Measurements from ENCODE around the gene SBK2.
"Not testable (repeated sequence)": the region's sequence is repeated elsewhere in the genome, so short reads cannot be mapped to it uniquely, and the experiment has no call there.

Gene SBK2

DNA sequence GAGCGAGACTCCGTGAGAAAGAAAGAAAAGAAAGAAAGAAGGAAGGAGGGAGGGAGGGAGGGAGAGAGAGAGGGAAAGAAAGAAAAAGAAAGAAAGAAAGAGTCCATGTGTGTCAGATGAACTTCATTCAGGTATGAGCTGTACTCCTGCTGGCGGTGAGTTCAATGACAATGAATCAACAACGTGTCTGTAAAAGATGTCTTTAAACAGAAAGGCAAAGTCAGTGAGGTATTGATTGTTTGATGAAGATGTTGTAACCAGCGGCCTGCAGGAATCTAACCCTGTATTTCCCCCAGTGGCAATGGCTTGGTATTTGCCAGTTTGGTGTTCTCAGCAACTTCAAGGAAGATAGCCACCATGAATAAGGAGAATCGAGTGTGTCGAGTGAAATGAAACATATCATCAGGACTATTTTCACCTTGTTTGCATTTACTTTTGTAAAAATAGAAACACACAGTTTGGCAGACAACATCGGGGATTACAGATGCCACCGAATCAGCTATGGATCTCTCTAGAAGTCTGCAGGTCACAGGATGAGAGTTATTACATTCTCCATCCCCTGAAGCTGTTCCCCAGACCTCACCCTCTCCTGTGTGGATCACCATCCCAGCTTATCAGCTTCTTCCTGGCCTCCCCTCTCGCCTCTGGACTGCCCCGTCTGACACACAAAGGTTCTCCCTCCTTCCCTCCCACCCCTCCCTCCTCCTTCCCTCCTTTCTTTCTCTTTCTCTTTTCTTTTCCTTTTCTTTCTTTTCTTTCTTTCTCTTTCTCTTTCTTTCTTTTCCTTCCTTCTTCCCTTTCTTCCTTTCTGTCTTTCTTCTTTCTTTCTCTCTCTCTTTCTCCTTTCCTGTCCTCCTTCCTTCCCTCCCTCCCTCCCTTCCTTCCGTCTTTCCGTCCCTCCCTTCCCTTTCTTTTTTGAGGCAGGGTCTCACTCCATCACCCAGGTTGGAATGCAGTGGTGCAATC lies 16.6 kb upstream of the SBK2 start:
- DNase-seq: no peak

DNA sequence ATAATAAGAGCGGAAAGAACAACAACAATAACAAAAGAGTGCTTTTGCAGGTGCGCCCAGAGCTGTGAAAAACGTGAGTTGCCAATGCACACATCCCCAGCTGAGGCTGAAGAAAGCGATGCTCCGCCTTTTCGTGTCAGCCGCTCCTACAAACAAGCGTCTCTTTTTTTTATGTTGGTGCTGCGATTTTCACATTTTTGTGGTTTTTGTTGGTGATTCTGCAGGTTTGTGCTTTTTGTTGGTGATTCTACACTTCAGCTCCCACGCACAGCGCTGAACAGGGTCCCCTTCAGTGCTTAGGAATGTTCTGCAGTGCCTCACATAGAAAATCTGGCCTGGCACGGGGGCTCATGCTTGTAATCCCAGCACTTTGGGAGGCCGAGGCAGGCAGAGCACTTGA lies 15.7 kb upstream of the SBK2 start:
- no peak for DNase-seq

DNA sequence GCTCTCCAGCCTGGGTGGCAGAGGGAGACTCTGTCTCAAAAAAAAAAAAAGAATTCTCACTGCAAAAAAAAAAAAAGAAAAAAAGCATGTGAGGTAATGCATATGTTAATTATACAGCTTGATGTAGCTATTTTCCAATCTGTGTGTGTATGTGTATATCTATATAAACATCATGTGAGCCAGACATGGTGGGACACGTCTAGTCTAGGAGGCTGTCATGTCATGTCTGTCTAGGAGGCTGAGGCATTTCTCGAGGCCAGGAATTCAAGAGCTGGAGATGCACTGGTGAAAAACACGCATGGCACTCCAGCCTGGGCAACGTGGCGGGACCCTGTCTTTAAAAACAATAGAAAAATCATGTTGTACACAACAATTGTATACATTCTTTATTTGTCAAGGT lies 15.3 kb upstream of the SBK2 start:
- no peak for DNase-seq

DNA sequence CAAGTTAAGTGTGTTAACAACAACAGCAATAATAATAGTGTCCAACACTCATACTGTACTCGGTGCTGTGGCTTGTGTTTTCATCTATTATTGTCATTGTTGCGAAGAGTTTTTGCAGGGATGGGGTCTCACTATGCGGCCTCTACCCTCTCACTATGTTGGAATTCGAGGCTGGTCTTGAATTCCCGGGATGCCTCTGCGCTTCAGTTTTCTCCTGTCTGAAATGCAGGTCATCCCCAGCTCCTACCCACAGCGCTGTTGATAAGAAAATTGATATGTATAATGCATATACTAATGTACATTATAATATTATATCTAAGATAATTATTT lies 13.4 kb upstream of the SBK2 start:
- DNase-seq: no peak

DNA sequence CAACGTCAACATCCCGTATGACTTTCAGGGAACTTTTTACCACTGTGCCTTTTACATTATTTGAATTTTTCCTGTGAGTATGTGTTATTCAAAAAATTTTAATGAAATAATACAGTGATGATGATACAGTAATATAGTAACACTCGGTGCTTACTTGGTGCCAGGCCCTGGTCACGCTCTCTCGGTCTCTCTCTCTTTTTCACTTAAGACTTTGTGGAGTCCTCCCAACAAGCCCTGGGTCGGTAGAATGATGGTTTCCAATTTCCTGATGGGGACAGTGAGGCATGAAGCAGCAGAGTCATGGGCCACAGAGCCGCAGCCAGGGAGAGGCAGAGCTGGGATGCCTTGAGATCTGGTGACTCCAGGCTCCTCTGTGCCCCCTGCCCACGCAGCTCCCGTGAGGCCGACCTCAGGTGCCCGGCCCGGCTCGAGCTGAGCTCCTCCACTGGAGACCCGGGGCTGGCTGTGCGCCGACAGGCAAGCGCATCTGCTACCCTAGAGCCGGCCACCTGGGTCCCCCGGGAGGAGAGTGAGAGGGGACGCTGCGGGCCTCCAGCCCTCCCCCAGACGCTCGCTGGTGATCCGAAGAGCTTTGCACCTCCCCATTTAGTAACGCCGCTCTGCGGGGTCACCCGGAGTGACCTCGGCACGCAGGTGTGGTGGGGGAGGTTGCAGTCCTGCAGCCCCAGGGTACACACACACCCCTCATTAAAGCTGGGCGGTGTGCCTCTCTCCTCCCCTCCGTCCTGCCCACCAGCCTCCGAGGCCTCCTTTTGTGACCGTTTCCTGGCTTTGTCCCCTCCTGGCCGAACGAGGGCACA lies 12.8 kb upstream of the SBK2 start:
- DNase-seq: no peak

DNA sequence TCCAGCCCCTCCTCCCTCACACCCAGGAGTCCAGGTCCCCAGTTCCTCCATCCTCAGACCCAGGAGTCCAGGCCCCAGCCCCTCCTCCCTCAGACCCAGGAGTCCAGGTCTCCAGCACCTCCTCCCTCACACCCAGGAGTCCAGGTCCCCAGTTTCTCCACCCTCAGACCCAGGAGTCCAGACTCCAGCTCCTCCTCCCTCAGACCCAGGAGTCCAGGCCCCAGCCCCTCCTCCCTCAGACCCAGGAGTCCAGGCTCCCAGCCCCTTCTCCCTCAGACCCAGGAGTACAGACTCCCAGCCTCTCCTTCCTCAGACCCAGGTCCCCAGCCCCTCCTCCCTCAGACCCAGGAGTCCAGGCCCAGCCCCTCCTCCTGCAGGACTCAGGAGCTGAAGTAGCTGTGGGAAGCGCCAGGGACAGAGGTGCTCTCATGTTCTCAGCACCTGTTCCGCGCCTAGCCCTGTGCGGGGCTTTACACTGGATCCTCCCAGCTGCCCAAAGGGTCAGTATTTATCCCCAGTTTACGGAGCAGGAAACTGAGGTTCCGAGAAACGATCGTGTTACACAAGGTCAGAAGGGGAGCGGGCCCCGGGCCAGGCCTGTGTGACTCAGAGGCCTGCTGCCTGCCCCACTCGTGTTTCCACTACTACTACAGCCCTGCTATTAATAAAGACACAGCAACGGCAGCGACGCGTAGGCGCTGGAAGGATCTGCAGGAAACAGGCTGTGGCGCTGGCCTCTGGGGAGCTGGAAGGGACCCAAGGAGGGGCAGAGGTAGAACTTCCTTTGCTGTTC lies 10.1 kb upstream of the SBK2 start:
- DNase-seq: no peak

DNA sequence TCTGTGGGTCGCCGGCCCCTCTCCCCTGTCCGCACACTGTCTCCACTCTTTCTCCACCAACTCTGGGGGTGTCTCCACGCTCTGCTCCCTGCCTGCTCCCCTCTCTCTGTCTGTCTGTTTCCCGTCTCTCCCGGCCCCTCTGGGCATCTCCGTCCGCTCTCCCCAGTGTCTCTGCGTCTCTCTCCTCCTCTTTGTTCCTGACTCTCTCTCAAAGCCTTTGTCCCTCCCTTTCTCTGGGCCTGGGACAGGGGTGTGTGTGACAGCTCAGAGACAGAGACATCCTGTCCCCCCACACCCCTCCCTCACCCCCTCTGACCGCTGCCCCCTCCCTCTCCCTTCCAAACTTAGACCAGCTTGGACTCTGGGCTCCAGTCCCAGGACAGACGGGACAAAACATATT lies 9.1 kb upstream of the SBK2 start:
- DNase-seq: no peak

DNA sequence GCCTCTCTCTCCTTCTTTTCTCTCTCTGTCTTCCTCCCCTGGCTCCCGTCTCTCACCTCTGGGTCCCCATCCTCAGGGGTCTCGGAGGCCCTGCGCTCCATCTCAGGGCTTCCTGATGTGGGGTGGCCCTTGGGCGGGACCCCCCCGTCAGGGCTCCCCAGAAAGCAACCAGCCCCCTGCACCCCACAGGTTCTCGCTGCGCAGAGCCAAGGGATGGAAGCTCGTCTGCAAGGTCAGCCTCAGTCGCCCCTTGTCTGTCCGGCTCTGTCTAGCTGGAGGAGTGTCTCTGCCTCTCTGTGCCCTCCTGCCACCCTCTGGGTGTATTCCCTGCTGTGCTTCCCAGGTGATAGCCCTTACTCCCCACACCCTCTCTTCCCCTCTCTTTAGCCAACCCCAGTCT lies 8.5 kb upstream of the SBK2 start, which contains the start of gene SBK3:
SBK3 (minus strand) TSS at position 101 of the 400 bp plus-strand sequence; CDS start at position 101, 0 bp downstream.
- DNase-seq: no peak

DNA sequence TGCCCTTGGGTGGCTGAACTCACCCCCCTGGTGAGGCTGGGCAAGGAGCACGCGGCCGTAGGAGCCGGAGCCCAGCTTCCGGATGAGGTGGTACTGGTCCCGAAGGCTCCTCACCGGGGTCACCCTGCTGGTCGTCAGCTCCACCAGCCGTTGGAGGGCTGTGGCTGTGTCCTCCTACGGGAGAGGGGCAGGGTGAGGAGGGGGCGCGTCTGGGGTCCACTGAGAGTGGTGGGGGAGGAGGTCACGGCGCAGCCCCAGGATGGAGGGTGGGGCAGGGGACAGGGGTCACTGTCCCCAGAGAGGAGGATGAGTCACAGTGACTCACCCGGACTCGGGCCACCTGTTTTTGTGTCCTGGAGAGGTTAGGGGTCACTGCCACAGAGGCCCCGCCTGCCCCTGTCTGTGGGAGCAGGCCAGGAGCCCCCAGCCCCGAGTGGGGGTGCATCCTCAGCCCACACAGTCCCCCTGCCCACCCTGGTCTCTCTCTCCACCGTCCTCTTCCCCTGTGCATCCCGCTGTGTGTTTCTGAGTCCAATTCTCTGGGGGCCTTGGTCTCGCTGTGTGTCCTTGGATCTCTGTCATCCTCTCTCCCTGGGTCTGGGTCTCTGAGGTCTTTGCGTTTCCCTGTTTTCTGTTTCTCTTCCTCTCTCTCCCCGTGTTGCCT lies 8.0 kb upstream of the SBK2 start:
- DNase-seq: no peak

DNA sequence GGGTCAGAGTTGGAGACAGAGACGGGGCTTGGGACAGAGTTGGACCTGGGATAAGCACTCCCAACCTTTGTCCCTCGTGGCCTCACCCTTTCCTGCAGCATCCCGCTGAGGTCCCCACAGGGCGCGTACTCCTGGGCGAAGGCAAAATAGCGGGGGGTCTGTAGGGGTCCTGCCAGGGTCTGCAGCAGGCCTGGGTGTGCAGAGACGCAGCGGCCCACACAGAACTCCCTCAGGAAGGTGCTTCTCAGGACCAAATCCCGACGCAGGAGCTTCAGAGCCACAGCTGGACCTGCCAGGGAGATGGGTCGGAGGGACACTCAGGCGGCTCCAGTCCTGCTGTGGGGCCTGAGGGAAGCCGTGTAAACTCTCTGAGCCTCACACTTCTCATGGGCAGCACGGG lies 7.1 kb upstream of the SBK2 start:
- no peak for DNase-seq

DNA sequence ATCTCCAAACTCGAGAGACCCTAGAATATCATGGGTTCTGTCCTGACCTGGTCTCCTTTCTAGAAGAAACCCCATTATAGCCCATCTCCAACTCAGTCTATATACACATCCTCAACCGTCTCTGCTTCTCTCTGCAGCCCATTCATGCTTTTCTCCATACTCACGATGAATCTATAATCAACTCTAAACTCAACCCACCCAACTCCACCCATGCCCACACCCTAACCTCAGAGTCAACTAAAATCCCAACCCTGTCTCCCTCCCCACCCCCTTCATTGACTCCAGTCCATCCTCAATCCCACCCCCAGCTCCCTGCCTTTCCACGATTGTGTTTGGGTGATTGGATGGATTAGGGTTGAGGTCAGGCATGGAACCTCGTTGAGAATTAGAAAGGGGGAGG lies 6.6 kb upstream of the SBK2 start:
- DNase-seq: no peak

DNA sequence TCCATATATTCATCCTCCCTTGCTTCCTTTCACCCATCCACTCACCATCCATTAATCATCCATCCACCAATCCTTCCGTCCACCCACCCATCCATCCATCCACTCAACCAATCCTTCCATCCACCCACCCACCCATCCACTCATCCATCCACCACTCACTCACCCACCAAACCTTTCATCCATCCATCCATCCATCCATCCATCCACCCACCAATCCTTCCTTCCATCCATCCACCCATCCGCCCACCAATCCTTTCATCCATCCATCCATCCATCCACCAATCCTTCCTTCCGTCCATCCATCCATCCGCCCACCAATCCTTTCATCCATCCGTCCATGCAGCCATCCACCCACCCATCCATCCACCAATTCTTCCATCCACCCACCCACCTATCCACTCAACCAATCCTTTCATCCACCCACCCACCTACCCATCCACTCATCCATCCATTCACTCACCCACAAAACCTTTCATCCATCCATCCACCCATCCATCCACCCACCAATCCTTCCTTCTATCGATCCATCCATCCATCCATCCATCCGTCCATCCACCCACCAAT lies 5.4 kb upstream of the SBK2 start:
- DNase-seq: no peak

DNA sequence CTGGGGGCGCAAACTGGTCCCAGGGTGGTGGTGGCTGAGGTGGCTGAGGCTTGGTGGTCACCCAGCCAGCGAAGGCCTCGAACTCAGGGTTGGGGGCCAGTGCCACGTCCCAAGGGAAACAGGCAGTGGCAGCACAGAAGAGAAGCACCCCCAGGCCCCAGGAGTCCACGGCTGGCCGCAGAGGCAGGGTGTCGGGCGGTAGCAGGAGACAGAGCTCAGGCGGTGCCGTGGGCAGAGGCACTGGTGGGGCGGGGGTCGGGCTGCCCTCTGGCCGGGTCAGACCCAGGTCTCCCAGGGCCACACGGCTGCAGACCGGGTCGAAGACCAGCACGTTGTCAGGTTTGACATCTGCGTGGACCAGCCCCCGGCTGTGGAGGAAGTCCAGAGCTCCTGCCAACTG lies 4.2 kb upstream of the SBK2 start:
- no peak for DNase-seq

DNA sequence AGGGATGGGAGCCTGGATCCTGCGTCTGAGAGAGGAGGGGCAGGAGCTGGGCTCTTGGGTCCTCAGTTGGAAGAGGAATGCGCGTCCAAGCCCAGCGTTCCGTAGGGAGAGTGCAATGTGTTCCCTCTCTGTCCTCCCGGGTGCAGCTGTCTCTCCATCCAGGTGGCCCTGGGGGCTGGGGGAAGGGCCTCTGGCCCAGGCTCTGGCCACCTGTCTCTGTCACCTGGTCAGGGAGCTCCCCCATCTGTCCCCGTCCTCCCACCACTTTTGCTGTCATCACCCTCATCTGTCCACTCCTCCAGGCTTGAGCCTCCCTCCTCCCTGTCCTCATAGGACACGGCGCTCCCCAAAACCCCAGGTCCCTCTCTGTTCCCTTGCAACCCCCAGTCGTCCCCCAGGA lies 3.7 kb upstream of the SBK2 start:
- DNase-seq: no peak

DNA sequence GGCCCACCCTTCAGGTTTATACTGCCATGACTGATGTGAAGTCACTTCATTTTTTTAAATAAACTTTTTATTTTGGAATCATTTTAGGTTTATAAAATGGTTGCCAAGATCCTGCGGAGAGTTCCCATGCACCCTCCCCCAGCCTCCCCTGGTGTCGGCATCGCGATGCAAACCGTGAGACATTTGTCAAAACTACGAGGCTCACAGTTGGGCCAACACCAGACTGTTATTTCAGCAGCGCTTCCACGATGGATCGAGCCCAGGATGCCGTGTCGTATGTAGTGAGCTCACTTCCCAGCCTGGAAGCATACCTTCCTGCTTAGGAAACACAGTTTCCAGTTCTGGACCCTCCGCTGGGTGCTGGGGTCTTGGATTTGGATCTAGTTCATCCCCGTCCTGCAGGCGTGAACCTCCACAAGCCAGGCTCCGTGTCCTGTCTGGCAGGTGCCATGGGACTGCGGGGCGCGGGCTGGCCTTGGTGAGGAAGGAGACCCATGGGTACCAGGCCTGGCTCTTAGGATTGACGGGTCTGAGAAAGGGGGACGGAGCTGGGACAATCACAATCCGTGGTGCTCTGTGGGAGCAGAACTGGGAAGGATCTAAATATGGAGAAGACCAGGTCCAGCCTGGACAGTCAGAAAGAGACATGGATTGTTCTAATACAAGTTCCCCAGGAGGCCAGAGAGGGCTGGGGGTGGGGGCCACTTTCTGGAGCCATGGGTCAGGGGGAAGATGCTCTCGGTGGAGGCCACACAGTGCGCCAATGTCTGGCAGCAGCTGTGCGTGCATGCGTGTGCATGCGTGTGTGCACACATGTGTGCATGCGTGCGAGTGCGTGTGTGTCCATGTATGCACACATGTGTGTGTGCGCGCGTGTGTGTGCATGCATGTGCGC lies 2.4 kb upstream of the SBK2 start:
- DNase-seq: no peak

DNA sequence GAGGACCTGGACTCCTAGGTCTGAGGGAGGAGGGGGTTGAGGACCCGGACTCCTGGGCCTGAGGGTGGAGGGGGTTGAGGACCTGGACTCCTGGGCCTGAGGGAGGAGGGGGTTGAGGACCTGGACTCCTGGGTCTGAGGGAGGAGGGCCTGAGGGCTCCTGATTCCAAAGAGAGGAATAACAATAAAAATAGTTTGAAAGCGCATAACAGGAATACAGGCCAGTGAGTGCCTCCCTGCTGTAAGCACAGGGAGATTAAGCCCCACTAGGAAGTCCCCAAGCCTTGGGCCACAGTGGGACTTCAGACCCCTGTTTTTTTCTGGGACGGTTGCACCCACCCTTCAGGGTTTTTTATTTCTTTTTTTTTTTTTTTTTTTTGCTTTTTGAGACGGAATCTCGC lies 1.2 kb upstream of the SBK2 start:
- DNase-seq: no peak

DNA sequence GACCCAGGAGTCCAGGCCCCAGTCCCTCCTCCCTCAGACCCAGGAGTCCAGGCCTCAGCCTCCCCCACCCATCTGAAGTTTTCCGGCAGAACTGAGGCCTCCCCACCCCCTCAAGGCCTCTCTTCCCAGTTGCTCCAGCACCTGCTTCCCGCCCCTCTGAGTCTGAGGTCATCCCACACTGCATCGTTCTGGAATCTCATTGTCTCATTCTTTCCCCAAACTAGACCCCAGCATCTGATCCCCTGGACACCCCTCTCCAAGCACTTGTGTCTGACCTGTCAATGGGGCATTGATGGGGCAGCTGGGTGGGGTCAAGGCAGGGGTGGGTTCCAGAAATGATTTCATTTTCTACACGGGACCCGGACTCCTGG lies 793 bp upstream of the SBK2 start:
- no peak for DNase-seq

DNA sequence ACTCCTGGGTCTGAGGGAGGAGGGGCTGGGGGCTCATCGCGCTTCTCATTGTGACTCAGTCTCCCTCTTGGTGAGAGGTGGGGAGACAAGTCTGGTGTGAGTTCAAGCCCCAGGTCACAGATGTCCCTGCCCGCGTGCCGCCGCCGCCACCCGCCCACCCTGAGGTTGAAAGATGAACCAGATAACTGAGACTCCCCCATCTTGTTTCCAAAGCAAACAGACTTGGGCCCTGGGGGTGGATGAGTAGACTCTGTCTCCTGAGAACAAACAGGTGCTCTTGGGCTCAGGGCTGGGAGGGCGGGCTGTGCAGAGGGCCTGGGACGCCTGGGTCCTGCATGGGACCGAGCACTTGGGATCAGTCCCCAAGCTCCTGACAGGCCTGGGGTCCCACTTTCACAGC lies 567 bp downstream of the SBK2 start:
- no peak for DNase-seq

DNA sequence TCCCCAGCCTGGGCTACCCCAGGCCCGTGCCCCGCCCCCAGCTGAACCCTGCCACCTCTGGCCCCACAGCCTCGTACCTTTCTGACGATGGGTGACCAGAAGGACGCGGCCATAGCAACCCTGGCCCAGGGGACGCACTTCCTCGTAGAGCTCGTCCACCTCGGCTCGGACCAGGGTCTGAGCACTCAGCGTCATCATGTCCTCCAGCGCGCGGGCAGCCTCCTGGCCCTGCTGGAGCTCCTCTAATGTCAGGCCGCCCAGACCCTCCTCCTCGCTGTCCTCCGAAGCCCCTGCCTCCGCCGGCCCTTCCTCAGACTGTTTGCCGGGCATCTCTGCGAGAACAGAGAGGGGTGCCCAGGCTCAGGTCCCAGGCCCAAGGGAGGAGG lies 975 bp downstream of the SBK2 start:
- DNase-seq: no peak

DNA sequence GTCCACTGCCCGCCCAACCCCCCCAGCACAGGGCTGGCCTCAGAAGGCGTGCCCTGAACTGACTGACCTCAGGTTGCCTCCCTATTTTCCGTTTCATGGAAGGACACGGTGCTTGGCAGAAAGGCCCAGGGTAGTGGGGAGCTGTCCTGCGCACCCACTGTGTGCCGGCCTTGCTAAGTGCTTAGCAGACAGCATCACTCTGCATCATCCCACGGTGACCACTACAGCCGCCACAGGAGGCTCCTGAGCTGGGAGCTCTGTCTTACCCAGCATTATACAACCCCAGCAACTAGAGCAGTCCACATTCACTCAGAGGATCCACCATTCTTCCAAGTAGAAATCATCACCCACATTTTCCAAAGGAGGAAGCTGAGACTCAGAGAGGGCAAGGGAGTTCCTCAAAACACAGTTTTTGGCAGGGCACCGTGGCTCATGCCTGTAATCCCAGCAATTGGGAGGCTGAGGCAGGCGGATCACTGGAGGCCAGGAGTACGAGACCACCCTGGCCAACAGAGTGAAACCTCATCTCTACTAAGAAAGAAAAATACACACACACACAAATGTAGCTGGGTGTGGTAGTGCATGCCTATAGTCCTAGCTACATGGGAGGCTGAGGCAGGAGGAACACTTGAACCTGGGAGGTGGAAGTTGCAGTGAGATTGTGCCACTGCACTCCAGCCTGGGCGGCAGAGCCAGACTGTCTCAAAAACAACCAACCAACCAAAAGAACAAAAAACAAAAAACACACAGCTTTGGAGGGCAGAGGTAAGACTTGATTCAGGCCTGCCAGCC lies 1.6 kb downstream of the SBK2 start:
- DNase-seq: no peak

DNA sequence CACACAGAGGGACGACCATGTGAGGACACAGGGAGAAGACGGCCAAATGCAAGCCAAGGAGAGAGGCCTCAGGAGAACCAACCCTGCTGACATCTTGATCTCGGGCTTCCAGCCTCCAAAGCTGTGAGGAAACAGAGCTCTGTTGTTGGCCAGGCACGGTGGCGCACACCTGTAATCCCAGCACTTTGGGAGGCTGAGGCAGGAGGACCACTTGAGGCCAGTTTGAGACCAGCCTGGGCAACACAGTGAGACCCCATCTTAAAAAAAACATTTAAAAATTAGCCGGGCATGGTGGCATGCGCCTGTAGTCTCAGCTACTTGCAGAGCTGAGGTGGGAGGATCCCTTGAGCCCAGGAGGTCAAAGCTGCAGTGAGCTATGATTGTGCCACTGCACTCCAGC lies 2.7 kb downstream of the SBK2 start:
- DNase-seq: not testable (repeated sequence)

Data from NCI-H1417 treated with DMSO at 0.1 percent for 48 hours (cell line).